ENCODE data around the gene ERF.

Gene ERF

GRCh38 chr19:42235181-42235580 is 19.7 kb downstream of the ERF start:
- DNase-seq: no peak

GRCh38 chr19:42234364-42234763 is 20.6 kb downstream of the ERF start:
- no peak for DNase-seq

- DNase-seq: no peak
Observed at GRCh38 chr19:42233678-42234292, 21.1 kb downstream of the ERF start.

- DNase-seq: no peak
Observed at GRCh38 chr19:42233106-42233505, 21.8 kb downstream of the ERF start.

GRCh38 chr19:42232435-42232834 is 22.5 kb downstream of the ERF start:
- no peak for DNase-seq

GRCh38 chr19:42230571-42230970 is 24.4 kb downstream of the ERF start:
- no peak for DNase-seq

GRCh38 chr19:42229855-42230351 is 25.0 kb downstream of the ERF start:
- DNase-seq: peak; percentile 79

GRCh38 chr19:42229301-42229854 is 25.6 kb downstream of the ERF start:
- DNase-seq: peak; percentile 88

GRCh38 chr19:42228641-42229040 is 26.3 kb downstream of the ERF start:
- peak; percentile 43 for DNase-seq

- no peak for DNase-seq
Observed at GRCh38 chr19:42226886-42227285, 28.0 kb downstream of the ERF start.

GRCh38 chr19:42225718-42226292 is 29.1 kb downstream of the ERF start:
- no peak for DNase-seq

GRCh38 chr19:42224940-42225717 is 29.8 kb downstream of the ERF start:
- DNase-seq: no peak

- DNase-seq: no peak
Observed at GRCh38 chr19:42220751-42221097, 34.2 kb downstream of the ERF start.

- DNase-seq: peak; percentile 99
Observed at GRCh38 chr19:42219812-42220750, 34.8 kb downstream of the ERF start, which contains the start of gene ZNF526. ZNF526 (plus strand) TSS chr19:42220312; CDS start chr19:42224404, 4,092 bp downstream.

- peak; percentile 98 for DNase-seq
Observed at GRCh38 chr19:42217520-42218437, 37.1 kb downstream of the ERF start, which contains the start of gene DEDD2. DEDD2 (minus strand) TSS chr19:42217677; CDS start chr19:42217007, 670 bp downstream.

- DNase-seq: peak; percentile 65
Observed at GRCh38 chr19:42216653-42217519, 38.0 kb downstream of the ERF start.

GRCh38 chr19:42214810-42215485 is 40.0 kb downstream of the ERF start:
- DNase-seq: no peak

GRCh38 chr19:42212886-42213285 is 42.0 kb downstream of the ERF start:
- no peak for DNase-seq

GRCh38 chr19:42208612-42209011 is 46.3 kb downstream of the ERF start:
- DNase-seq: no peak
